Psoas muscle (tissue), 8 donors: ENCODE data around the gene DTNB. TPM values are rescaled to one million over a fixed set of nuclear protein-coding genes. Genes with fewer than 3 reads are reported as not detected.

ENCODE experiments used
- ATAC-seq, 4 donors: fragments of 200-7000 bp; cut with Tn5 transposase; one replicate each; pipeline ENCODE4 v1.9.1; 2020; ENCODE audit warnings: moderate library complexity in 3 of 4, mild to moderate bottlenecking in 2 of 4
- DNase-seq, 2 donors: peaks; one replicate each; pipeline ENCODE4 v3.0.0-alpha.2; 2020
- H3K27ac ChIP-seq: fragments of 200-600 bp; one replicate; pipeline ENCODE4 v1.8.0; 2022
- H3K27me3 ChIP-seq, 3 donors: fragments of 200-600 bp in 1 of 3; one replicate each; pipeline versions ENCODE4 v1.6.1 to v1.8.0; 2013 to 2022; ENCODE audit warnings: low read length in 2 of 3, mild to moderate bottlenecking in 2 of 3, moderate library complexity in 1 of 3; ENCODE audit not compliant: insufficient read depth in 3 of 3
- H3K36me3 ChIP-seq, 2 donors: fragments of 200-600 bp in 1 of 2; one replicate each; pipeline versions ENCODE4 v1.6.1 to v1.8.0; 2013 to 2022; ENCODE audit warnings: low read depth in 1 of 2, mild to moderate bottlenecking in 1 of 2, moderate library complexity in 1 of 2; ENCODE audit not compliant: insufficient read depth in 1 of 2
- H3K4me1 ChIP-seq: fragments of 200-600 bp; one replicate; pipeline ENCODE4 v1.8.0; 2022
- H3K4me3 ChIP-seq: fragments of 200-600 bp; one replicate; pipeline ENCODE4 v1.8.0; 2022; ENCODE audit warnings: mild to moderate bottlenecking
- H3K9me3 ChIP-seq: fragments of 200-600 bp; one replicate; pipeline ENCODE4 v1.8.0; 2022
- WGBS, 3 donors: extraction: QIAGEN DNeasy Blood & Tissue Kit; methylation state at CpG; one replicate each; pipeline versions ENCODE4 v1.1.6 to v1.1.7; 2013; 5-methylcytosine and 5-hydroxymethylcytosine counted together
- intact Hi-C, 2 donors: fragments of 100-400 bp; cut with DNase I; formaldehyde crosslinking; loops; one replicate each; pipeline versions ENCODE4 v1.11.0 to v1.14.2; 2022
- polyA plus RNA-seq, 3 donors: library from polyadenylated mRNA; stranded (reverse); fragments of 200-250 nt; gene quantifications; one replicate each; pipeline ENCODE4 v1.2.3, GENCODE V29; 2013
- total RNA-seq, 4 donors: library from RNA; stranded (reverse); fragmentation: NEBNext Ultra II Directional in 2 of 4; extraction: Animal tissue kit (Norgen Biotek cat#: 25700) in 2 of 4; gene quantifications; one replicate each; pipeline versions ENCODE4 v1.2.1 to v1.2.4, GENCODE V29; 2021 to 2023
- TF ChIP-seq, protein P1 (sequence below): fragments of 200-600 bp; IDR thresholded peaks from one replicate; pipeline ENCODE4 v1.8.0; 2022; ENCODE audit warnings: antibody characterized with exemption
- donor health status: healthy with polysubstance abuse.
- donor health status: DM: no; HTN: no; CAD: no; lungs with moderate emphysema.
- donor health status: Bipolar disorder and iron deficiency.
- donor health status: healthy.
- donor health status: DM: yes; HTN: yes; CAD: no.
- donor health status: DM: no; HTN: no; CAD: no.
- donor health status: DM: no; HTN: no; CAD: no.
- donor health status: DM: yes; HTN: yes; CAD: no.

Gene DTNB
- total and polyA plus RNA-seq, 7 donors, result 2.3 to 6.3 (median 4.2) TPM

DNA sequence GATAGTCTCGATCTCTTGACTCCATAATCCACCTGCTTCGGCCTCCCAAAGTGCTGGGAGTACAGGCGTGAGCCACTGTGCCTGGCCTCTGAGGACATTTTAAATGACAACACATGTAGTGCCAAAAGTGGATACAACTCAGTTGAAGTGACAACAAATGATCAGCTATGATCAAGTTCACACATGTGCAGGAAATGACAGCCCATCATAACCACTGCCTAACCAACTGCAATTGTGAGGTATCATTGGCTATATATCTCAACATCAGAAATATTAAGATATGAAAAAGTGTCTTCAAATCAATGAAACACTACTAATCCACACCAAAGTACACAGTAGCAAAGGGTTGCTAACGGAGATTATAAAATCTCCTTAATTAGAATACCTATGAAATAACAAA lies 84.8 kb downstream of the DTNB start:
- Histone ChIP-seq H3K4me3 (no peak overlapping the region), H3K27ac (no peak overlapping the region), H3K27me3 (no peaks in the 10 kb centered on the region), H3K36me3 (no peaks in the 10 kb centered on the region), H3K4me1 (no peaks in the 10 kb centered on the region), H3K9me3 (no peaks in the 10 kb centered on the region)
- intact Hi-C loops, result no loop called here
- WGBS, 3 donors, result 95 to 99% (median 95%) methylated on average over 4 of the region's 4 CpGs
- DNase-seq (no peak), ATAC-seq (no peak)
- TF ChIP-seq, protein P1, sequence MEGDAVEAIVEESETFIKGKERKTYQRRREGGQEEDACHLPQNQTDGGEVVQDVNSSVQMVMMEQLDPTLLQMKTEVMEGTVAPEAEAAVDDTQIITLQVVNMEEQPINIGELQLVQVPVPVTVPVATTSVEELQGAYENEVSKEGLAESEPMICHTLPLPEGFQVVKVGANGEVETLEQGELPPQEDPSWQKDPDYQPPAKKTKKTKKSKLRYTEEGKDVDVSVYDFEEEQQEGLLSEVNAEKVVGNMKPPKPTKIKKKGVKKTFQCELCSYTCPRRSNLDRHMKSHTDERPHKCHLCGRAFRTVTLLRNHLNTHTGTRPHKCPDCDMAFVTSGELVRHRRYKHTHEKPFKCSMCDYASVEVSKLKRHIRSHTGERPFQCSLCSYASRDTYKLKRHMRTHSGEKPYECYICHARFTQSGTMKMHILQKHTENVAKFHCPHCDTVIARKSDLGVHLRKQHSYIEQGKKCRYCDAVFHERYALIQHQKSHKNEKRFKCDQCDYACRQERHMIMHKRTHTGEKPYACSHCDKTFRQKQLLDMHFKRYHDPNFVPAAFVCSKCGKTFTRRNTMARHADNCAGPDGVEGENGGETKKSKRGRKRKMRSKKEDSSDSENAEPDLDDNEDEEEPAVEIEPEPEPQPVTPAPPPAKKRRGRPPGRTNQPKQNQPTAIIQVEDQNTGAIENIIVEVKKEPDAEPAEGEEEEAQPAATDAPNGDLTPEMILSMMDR, result no peak

DNA sequence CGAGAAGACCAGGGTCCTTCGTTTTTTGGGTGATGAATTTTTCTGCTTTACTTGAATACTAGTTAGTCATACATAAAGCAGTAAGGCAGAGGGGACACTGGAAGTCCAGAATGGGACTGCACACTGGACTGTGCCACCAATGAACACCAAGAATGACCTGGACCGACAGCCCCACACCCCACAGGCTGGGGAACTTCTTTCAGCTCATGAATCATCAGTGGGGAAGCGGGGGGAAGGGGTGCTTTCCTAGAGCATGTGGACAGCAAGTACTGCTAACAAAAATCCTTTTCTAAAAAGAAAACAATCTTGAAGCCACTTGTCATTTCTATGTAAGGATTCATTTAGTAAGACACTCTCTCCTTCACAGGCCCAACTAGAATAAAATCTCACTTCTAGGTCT lies 86.0 kb downstream of the DTNB start:
- Histone ChIP-seq H3K27ac (no peak overlapping the region), H3K4me1 (no peaks in the 10 kb centered on the region), H3K4me3 (no peak overlapping the region), H3K27me3 (no peaks in the 10 kb centered on the region), H3K36me3 (no peaks in the 10 kb centered on the region), H3K9me3 (no peaks in the 10 kb centered on the region)
- intact Hi-C loops, result no loop called here
- DNase-seq (no peak), ATAC-seq (no peak)
- TF ChIP-seq, protein P1, result no peak
- 85 to 88% (median 85%) methylated on average over 4 of the region's 4 CpGs for WGBS, 3 donors

DNA sequence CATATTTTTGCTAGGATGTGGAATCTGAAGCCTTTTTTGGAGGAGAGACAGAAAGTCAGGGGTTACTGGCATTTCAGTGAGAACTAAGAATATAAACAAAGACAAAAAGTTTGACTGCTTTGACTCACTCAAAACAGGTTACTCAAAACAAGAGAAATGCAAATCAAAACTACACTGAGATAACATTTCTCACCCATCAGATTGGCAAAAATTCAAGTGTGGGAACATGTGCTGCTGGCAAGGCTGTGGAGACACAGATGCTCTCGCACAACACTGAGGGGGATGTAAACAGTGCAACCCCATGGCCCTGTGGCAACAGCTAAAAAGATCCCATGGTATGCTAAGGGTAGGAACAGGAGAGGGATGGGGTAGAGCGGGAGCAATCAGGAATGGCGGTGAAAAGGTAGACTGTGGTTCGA lies 86.6 kb downstream of the DTNB start:
- ATAC-seq (no peak), DNase-seq (no peak)
- intact Hi-C loops, result no loop called here
- Histone ChIP-seq H3K36me3 (no peaks in the 10 kb centered on the region), H3K4me3 (no peak overlapping the region), H3K27me3 (no peaks in the 10 kb centered on the region), H3K9me3 (no peaks in the 10 kb centered on the region), H3K27ac (no peak overlapping the region), H3K4me1 (no peaks in the 10 kb centered on the region)
- TF ChIP-seq, protein P1, result no peak
- 77 to 85% (median 78%) methylated on average over 4 of the region's 4 CpGs for WGBS, 3 donors

DNA sequence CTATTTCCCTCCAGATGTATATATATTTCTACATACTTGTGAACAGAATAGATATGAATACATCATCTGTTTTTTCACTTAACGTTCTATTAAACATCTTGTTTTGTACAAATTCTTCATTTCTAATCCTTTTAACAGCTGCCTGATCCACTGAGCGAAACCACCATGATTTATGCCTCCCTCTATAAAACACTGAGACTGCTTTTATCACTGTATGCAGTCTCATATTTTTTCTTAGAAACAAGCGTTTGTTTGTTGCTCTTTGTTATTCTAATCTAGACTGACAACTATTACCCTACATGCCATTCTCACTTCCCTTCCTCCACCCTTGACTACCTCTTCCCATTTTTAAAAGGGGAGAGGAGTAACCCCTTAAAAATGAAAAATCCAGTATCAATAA lies 88.2 kb downstream of the DTNB start:
- 32 to 41% (median 32%) methylated on average over 3 of the region's 3 CpGs for WGBS, 3 donors
- ATAC-seq, result no peak
- Histone ChIP-seq H3K27me3 (no peaks in the 10 kb centered on the region), H3K36me3 (no peaks in the 10 kb centered on the region), H3K4me1 (no peaks in the 10 kb centered on the region), H3K27ac (no peak overlapping the region), H3K9me3 (no peaks in the 10 kb centered on the region), H3K4me3 (no peak overlapping the region)
- intact Hi-C loops, result no loop called here
- no peak for DNase-seq
- TF ChIP-seq, protein P1, result no peak

DNA sequence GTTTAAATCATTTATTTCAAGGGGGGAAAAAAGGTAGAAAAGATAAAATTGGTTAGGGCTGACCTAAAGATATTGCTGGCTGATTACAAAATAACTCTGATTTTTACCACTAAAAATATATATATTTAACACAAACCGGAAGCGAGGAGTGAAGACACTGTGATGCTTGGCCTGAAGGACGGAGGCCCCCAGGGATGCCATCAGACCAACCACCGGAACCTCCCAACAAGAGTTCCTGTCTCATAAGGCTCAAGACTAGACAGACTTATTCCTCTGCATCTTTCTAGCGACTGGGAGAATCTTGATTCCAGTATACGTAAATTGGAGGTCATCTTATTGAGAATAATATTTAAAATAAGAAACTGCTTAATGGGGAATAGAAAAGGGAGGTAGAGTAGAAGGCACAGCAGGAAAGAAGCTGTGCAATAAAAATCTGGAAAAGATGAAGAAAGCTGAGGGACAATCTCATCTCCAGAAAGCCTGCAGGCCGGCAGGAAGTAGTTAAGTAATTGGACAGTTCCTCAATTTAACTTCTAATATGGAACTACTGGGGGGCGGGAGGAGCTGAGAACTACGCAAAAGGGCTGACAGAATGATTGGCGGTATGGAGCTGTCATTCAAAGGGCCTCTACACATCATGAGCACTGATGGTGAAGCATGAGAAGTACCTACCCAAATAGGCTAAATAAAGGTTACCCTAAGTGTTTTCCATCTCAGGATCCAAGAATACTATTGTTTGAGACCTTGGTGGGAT lies 91.1 kb downstream of the DTNB start:
- intact Hi-C loops, result no loop called here
- no peak for ATAC-seq

More for the DNA sequence above, 91.1 kb downstream of the DTNB start:
- Histone ChIP-seq H3K27ac (no peak overlapping the region), H3K9me3 (no peaks in the 10 kb centered on the region), H3K4me1 (no peaks in the 10 kb centered on the region), H3K4me3 (no peak overlapping the region), H3K36me3 (no peaks in the 10 kb centered on the region), H3K27me3 (no peaks in the 10 kb centered on the region)
- 85 to 90% (median 89%) methylated on average over 10 of the region's 10 CpGs for WGBS, 3 donors
- DNase-seq, result no peak
- TF ChIP-seq, protein P1, result no peak
